ENCODE results near the gene METTL23.

DNA sequence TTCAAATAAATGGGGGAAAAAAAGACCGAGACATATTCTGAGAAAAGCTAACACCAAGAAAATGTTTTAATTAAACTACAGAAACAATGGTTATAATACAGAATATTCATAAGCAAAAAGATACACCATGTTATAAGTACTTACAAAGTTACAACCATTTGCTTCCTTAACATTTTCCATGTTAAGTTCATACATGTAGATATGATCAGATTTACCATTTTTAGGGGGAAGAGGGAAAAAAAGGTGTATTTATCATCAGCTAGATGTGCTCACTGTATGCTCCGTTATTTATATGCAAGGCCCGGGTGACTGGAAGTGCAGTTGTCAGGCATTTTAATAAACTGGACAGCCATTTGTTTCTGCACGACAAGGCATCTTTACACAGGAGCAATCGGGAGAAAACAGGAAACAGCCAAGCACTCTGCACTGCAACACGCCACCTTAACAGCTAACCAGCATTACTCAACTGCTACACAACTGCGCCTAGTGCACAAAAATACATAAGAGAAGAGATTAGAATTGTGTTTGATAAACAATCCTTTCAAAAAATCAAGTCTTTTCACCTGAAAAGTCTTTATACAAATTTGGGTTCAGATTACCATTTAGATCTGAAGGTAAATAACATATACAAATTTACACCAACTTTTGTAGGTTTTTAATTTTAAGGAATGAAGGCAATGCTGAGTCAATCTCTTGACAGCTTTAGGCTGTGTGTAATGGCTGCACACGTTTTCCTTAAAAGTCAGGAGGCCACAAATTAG, 7.6 kb downstream of the METTL23 start:
- TF ChIP-seq, protein P1, sequence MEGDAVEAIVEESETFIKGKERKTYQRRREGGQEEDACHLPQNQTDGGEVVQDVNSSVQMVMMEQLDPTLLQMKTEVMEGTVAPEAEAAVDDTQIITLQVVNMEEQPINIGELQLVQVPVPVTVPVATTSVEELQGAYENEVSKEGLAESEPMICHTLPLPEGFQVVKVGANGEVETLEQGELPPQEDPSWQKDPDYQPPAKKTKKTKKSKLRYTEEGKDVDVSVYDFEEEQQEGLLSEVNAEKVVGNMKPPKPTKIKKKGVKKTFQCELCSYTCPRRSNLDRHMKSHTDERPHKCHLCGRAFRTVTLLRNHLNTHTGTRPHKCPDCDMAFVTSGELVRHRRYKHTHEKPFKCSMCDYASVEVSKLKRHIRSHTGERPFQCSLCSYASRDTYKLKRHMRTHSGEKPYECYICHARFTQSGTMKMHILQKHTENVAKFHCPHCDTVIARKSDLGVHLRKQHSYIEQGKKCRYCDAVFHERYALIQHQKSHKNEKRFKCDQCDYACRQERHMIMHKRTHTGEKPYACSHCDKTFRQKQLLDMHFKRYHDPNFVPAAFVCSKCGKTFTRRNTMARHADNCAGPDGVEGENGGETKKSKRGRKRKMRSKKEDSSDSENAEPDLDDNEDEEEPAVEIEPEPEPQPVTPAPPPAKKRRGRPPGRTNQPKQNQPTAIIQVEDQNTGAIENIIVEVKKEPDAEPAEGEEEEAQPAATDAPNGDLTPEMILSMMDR (IDR thresholded peaks at IDR 0.05; ENCODE audit: low read length) = no peak
- TF ChIP-seq EZH2 (optimal IDR thresholded peaks at IDR 0.05; ENCODE audit: low read depth, low read length) (no peak), EZH2phosphoT487 (IDR thresholded peaks at IDR 0.05; ENCODE audit: low read length) (no peak)

Measured in MM.1S (cell line).